Measurements from ENCODE around the gene TMEM139. TPM values are rescaled to one million over a fixed set of nuclear protein-coding genes. Genes with fewer than 3 reads are reported as not detected.

Gene TMEM139
- total RNA-seq, 4 donors from 2014 or later = 7.8 to 12.8 (median 11.6) TPM

DNA sequence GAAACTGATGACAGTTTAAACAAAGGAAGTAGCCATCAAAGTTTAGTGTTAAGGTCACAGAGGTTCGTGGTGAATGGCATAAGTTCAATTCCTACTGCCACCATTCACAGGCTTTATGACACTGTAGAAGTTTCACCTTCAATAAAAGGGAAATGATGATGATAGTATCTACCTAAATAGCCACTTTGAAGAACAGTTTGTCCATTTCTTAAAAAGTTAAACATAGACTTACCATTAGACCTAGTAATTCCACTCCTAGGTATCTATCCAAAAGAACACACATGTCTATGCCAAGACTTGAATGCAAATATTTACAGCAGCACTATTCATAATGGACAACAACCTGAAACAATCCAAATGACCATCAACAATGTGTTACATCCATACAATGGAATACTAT is 40.4 kb upstream of the TMEM139 start:
- intact Hi-C loops (cut with DNase I; ENCODE audit: low total_unique reads) = no loop called here
- no peak for DNase-seq (ENCODE audit: low spot score in 2 of 2)
- no peak overlapping the region for H3K4me3 ChIP-seq (ENCODE audit: low read depth, poor library complexity, severe bottlenecking)
- TF ChIP-seq, protein P1, sequence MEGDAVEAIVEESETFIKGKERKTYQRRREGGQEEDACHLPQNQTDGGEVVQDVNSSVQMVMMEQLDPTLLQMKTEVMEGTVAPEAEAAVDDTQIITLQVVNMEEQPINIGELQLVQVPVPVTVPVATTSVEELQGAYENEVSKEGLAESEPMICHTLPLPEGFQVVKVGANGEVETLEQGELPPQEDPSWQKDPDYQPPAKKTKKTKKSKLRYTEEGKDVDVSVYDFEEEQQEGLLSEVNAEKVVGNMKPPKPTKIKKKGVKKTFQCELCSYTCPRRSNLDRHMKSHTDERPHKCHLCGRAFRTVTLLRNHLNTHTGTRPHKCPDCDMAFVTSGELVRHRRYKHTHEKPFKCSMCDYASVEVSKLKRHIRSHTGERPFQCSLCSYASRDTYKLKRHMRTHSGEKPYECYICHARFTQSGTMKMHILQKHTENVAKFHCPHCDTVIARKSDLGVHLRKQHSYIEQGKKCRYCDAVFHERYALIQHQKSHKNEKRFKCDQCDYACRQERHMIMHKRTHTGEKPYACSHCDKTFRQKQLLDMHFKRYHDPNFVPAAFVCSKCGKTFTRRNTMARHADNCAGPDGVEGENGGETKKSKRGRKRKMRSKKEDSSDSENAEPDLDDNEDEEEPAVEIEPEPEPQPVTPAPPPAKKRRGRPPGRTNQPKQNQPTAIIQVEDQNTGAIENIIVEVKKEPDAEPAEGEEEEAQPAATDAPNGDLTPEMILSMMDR (IDR thresholded peaks at IDR 0.05) = no peak
- no peak for TF ChIP-seq POLR2A (IDR thresholded peaks at IDR 0.05)
- 46 to 52% methylated on average over 1 of the region's 1 CpG for WGBS, 2 donors

GRCh38 chr7:143245123-143245522 is 39.6 kb upstream of the TMEM139 start:
- TF ChIP-seq, protein P1 (IDR thresholded peaks at IDR 0.05) = no peak
- no peak for TF ChIP-seq POLR2A (IDR thresholded peaks at IDR 0.05)
- 24 to 27% methylated on average over 3 of the region's 3 CpGs for WGBS, 2 donors
- intact Hi-C loops (cut with DNase I; ENCODE audit: low total_unique reads) = no loop called here
- DNase-seq (ENCODE audit: low spot score in 2 of 2) = no peak
- H3K4me3 ChIP-seq (ENCODE audit: low read depth, poor library complexity, severe bottlenecking) = no peak overlapping the region

- TF ChIP-seq POLR2A (IDR thresholded peaks at IDR 0.05) = no peak
- TF ChIP-seq, protein P1 (IDR thresholded peaks at IDR 0.05) = no peak
- H3K4me3 ChIP-seq (ENCODE audit: low read depth, poor library complexity, severe bottlenecking) = no peak overlapping the region
- intact Hi-C loops (cut with DNase I; ENCODE audit: low total_unique reads) = no loop called here
- DNase-seq (ENCODE audit: low spot score in 2 of 2) = no peak
- 58 to 77% methylated on average over 1 of the region's 1 CpG for WGBS, 2 donors
Measured at GRCh38 chr7:143247372-143247771, 37.4 kb upstream of the TMEM139 start.

GRCh38 chr7:143248761-143249354 is 35.9 kb upstream of the TMEM139 start:
- 85 to 87% methylated on average over 2 of the region's 2 CpGs for WGBS, 2 donors
- intact Hi-C loops (cut with DNase I; ENCODE audit: low total_unique reads) = no loop called here

GRCh38 chr7:143250199-143250598 is 34.6 kb upstream of the TMEM139 start:
- no peak overlapping the region for H3K4me3 ChIP-seq (ENCODE audit: low read depth, poor library complexity, severe bottlenecking)
- intact Hi-C loops (cut with DNase I; ENCODE audit: low total_unique reads) = no loop called here
- no peak for DNase-seq (ENCODE audit: low spot score in 2 of 2)
- no peak for TF ChIP-seq POLR2A (IDR thresholded peaks at IDR 0.05)
- TF ChIP-seq, protein P1 (IDR thresholded peaks at IDR 0.05) = no peak

More at GRCh38 chr7:143248761-143249354, 35.9 kb upstream of the TMEM139 start:
- no peak overlapping the region for H3K4me3 ChIP-seq (ENCODE audit: low read depth, poor library complexity, severe bottlenecking)
- TF ChIP-seq, protein P1 (IDR thresholded peaks at IDR 0.05) = no peak
- no peak for TF ChIP-seq POLR2A (IDR thresholded peaks at IDR 0.05)
- no peak for DNase-seq (ENCODE audit: low spot score in 2 of 2)

- H3K4me3 ChIP-seq (ENCODE audit: low read depth, poor library complexity, severe bottlenecking) = no peak overlapping the region
- 87% methylated on average over 1 of the region's 1 CpG for WGBS, 2 donors
- intact Hi-C loops (cut with DNase I; ENCODE audit: low total_unique reads) = no loop called here
- TF ChIP-seq, protein P1 (IDR thresholded peaks at IDR 0.05) = no peak
- no peak for TF ChIP-seq POLR2A (IDR thresholded peaks at IDR 0.05)
- no peak for DNase-seq (ENCODE audit: low spot score in 2 of 2)
Measured at GRCh38 chr7:143250822-143251221, 33.9 kb upstream of the TMEM139 start.

Measured in lower leg skin (tissue), 4 donors.